ENCODE measurements around the gene OSBPL7. TPM values are rescaled to one million over a fixed set of nuclear protein-coding genes. Genes with fewer than 3 reads are reported as not detected.
A peak's percentile ranks its signal among the peaks of the same experiment; 100 is the strongest.
"Not testable (repeated sequence)": the region's sequence is repeated elsewhere in the genome, so short reads cannot be mapped to it uniquely, and the experiment has no call there.

OSBPL7 gene
- total RNA-seq, 1 donor from 2014 or later, result 39.3 TPM

DNA sequence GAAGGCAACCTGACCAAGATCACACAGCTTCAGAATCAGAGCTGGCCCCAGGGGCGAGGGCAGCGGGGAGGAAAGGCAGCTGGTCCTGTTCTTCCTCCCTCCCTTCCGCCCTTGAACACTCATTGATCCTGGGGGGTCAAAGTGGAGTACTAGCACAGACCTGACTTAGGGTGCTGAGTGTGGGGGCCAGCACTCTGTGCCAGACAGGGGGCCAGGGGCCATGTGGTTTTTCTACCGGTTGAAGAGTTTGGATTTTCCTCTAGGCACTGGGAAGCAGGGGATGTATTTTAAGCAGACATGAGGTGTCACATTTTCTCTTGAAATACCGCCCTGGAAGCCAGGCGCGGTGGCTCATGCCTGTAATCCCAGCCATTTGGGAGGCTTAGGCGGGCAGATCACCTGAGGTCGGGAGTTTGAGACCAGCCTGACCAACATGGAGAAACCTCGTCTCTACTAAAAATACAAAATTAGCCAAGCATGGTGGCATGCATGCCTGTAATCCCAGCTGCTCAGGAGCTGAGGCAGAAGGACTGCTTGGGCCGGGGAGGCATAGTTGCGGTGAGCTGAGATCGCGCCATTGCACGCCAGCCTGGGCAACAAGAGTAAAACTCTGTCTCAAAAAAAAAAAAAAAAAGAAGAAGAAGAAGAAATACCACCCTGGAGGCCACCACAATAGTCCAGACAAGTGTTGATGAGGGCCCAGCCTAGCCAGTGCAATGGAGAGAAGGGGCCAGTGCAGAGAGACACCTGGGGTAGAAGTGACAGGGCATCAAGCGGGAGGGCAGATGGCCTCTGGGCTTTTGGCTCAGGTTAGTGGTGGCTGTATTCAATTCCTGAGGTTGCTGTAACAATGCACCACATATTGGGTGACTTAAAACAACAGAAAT, 15.3 kb downstream of the OSBPL7 start:
- DNase-seq (ENCODE audit: low spot score), result no peak

DNA sequence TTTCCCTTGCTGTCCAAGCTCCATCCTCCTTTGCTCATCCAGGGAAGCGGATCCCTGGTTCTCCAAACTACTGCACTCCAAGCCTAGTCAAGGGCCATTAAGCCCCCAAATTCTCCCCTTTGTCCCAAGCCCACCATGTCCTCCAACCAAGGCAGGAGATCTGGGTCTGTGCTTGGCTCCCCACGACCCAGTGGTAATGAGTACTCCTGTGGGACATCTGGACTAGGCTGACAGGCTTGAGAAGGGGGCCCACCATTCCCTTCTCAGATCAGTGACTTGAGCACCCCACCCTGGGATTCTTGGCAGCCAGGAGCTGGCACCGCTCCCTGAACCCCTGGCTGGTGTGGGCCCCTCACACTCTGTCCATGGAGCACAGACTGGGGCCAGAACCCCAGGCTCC, 17.1 kb downstream of the OSBPL7 start:
- DNase-seq (ENCODE audit: low spot score), result no peak

DNA sequence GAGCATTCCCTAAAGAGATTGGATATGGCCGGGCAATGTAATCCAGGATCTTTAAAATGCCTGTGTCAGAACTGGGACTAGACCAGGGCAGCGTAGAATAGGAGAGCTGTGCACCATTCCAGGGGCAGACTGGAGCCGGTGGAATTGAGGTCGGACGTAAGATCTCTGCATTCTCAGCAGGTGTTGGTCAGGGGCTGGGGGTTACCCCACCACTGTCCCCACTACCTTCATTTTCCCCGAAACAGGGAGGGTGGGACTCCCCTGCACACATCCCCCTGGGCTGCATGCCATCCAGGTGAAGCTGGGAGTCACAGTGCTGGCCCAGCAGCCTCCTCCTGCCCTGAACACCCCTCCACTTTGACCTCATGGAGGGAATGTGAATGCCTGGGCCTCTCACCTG, 17.8 kb downstream of the OSBPL7 start:
- no peak for DNase-seq (ENCODE audit: low spot score)

DNA sequence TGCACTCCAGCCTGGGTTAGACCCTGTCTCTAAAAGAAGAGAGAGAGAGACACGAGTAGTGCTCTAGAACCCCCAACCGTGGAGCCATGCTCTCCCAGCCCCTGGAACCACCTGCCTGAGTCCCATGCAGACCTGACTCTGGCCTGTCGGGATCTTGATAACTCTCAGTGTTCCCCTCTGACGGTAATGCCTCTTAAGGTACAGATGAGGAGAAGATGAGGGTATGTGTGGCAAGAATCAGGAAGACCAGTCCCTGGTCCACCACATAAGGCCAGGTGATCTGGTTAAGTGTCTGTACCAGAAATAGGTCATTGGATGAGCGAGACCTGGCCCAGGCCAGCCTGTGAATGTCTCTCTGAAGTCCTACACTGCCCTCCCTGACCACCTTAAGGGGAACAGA, 18.4 kb downstream of the OSBPL7 start:
- DNase-seq (ENCODE audit: low spot score), result no peak

DNA sequence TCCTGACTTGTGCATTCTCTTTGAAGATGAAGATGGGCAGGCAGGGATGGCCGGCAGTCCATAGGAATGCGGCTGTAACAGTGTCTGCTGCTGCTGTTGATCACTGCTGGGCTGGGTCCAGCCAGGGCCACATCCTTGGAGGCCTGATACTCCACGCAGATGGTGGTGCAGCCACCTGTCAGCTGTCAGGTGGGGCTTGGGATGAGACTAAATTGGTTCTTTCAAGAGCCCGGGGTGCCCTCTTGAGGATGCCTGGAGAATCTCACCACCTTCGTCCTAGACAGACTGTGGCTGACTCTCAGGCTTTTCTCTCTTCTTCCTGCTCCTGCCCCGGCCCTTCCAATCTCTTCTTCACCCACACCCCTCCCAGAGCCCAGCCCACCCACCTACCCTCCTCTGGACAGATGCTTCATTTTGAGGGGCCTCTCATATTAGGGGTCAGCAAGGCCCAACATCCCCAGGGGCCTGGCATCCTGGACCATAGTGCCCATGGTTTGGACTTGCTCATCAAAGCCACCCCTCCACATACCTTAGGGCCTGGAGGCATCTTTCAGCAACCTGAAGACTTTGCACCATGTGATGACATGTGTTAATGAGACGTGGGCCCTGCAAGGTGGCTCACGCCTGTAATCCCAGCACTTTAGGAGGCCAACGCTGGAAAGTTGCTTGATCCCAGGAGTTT, 19.1 kb downstream of the OSBPL7 start:
- no peak for DNase-seq (ENCODE audit: low spot score)

DNA sequence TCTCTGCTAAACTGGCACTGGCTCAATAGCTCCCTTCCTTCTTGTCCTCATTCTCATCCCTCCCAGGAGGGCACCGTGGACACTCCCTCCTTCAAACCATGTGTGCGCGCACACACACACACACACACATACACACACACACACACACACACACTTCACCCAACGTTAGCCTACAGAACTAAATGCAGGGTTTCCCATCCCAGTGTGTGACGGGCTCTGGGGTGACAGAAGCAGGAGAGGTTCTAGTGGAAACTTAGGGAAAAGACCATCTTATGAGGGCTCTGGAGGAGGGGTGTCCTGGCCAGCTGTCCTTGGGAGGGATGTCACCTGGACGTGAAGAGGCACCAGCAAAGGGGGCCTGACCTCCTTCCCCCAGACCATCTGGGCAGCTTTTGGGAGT, 19.7 kb downstream of the OSBPL7 start:
- no peak for DNase-seq (ENCODE audit: low spot score)

DNA sequence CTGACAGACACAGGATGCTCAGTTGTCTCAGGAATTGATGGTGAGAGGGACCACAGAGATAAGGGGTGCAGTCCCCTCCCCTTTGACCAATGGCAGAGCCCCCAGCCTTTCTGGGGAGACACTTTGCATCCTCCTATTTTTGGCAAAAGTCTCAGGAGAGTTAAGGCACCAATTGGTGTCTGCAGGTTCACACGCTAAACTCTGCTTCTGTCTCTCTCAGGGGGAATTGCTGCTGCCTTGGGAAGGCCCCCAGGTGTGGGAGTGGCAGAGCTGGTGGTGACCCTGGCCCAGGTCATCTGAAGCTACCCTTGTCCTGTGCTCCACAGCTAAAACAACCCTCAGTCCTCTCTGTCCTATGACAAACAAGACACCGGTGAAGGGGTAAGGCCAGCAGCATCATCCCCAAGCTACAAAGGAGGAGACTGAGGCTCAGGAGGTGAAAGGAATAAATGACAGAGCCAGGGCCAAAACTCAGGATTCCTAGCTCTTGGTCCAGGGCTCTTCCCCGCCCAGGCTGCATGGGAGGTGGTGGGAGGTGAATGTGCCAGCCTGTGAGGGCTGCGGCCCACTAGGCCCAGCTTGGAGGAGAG, 20.3 kb downstream of the OSBPL7 start:
- DNase-seq (ENCODE audit: low spot score), result no peak

DNA sequence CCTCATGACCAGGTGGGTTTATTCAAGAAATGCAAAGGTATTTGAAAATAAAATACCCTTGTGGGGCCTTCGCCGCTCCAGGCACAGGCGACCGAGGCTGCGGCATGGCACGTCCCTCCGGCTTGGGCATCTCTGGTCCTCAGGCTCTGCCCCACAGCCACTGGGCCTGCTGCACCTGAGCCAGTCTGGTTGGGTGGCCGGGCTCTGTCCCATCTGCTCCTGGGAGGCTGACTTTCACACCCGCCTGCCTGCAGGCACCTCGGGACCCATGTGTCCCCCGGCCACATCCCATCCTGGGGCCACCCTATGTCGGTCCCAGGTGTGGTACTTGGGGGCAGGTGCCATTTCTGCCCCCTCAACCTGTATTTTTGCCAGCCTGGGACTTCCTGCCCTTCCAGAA, 20.9 kb downstream of the OSBPL7 start:
- DNase-seq (ENCODE audit: low spot score), result no peak

DNA sequence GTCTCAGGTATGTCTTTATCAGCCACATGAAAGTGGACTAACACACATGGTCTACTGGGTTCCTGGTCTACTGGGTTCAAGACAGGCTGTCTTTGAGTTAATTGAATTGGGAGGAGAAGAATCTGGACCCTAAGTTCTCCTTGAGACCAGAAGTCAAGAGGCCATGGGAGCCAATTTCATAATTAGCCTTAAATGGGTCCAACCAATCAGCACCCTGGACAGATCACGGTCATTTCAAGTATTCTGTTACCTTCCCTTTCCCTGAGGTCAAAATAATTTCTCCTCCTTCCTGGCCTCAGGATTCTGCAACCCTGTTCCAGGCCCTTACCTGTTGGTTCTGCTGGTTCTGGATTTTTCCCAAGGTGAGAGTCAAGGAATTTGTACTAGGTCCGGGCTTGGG, 23.8 kb downstream of the OSBPL7 start:
- no peak for DNase-seq (ENCODE audit: low spot score)

DNA sequence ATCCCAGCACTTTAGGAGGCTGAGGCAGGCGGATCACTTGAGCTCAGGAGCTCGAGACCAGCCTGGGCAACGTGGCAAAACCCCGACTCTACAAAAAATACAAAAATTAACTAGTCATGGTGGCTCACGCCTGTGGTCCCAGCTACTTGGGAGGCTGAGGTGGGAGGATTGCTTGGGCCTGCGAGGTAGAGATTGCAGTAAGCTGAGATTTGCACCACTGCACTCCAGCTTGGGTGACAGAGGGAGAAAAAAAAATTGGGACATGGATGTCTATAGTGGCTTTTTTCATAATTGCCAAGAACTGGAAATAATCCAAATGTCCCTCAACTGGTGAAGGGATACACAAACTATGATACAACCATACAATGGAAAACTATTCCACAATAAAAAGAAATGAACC, 28.6 kb downstream of the OSBPL7 start:
- DNase-seq (ENCODE audit: low spot score), result no peak

DNA sequence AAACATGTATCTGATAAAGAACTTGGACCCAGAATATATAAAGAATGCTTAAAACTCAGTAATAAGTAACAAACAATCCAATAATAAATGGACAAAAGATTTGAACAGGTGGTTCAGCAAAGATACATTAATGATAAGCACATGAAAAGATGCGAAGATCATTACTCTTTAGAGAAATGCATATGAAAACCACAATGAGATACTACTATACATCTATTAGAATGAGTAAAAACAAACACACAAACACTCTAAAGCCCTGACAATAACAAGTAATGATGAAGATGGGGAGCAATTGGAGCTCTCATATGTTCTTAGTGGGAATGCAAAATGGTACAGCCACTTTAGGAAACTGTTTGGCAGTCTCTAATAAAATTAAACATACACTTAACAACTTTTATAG, 29.1 kb downstream of the OSBPL7 start:
- DNase-seq (ENCODE audit: low spot score), result no peak

DNA sequence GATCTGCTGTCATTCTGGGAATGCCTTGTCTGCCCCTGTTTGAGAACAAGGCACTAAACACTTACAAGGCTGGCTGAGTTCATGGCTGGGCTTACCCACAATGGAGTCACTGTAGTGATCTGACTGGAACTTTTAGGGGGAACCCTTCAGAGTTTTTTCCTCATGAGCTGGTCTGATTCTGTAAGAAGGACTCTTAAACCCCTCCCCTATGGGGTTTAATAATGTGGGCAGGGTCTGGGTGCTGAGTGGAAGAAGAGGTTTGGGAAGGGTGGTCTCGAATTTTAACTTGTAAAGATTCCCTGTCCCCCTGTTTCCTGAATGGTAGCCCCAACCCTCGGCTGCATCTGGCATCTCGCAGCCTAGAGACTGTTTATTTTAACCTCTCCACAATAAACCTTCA, 30.6 kb downstream of the OSBPL7 start:
- no peak for DNase-seq (ENCODE audit: low spot score)

DNA sequence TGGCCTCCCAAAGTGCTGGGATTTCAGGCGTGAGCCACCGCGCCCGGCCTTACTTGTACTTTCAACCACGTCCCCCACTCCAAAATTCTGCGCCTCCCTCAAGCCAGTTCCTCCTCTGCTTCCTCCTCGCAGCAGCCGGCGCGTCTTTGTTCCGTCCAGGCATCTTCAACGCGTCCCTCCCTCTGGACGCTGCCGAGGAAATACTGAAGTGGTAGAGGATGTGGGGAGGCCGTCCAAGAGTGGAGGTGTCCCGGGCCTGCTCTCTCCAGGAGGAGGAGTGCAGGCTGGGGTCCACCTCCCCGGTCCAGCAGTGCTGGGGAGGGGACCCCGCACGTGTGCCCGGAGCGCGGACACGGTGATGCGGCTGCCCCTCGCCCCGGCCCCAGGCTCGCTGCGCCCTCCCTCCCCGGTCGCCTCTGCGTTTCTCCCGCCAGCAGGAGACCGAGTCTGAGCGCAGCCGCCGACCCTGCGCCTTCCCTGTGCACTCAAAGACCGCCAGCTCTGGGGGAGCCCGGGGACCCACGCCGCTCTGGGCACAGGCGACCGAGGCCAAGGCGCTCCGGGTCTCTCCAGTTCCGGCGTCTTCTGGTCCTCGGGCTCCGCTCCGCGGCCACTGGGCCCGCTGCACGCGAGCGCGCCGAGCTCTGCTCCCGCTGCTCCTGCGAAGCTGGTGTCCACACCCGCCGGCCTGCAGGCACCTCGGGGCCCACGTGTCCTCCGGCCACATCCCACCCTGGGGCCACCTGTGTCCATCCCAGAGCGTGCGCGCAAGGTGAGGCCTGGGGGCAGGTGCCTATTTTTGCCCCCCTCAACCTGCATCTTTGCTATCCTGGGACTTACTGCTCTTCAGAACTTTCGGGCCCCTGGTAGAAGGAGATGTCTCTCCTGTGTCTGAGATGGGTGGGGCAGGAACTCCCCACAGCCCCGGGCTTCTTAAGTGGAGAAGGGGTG, 31.7 kb downstream of the OSBPL7 start:
- peak; percentile 38 for DNase-seq (ENCODE audit: low spot score)

DNA sequence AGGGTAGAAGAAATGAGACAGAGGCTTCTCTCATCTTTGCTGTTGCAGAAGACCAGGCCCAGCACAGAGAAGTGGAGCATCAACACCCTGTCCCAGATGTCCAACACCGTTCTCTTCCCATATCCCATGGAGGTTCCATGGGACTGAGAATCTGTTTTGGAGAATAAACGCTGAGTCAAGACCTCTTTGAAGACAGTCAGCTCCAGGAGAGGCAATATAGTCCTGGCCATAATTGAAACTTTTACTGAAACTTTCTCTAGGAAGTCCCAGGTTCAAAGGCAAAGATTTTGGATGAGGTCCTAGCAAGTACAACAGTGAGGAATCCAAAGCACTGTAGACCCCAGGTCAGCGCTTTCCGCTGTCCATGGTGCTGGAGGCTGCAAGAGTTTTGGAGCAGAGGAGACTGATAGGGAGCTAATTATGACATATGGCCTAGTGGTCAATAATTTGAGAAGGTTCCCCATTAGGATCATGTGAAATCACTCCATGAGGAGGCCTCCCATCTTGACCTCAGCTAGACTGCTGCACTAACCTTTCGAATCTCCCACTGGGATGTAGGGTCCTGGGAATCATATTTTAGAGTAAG, 36.0 kb downstream of the OSBPL7 start:
- no peak for DNase-seq (ENCODE audit: low spot score)

DNA sequence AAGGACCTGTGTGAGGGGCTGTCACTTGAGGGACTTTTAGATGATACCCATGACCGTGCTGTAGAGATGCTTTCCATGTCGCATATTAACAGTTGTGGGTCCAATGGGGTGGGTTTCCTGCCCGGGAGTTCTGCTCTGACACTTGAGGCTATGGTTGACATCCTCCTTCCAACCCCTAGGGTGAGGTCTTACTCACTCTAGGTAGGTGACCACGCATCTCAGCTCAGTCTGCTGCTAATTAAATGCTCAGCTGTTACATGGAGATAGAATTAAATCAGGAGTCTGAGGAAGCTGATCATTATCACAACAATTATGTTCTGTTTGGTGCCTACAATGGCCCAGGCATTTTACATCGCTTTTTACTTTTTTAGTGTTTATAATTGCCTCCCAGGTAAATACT, 40.2 kb downstream of the OSBPL7 start:
- no peak for DNase-seq (ENCODE audit: low spot score)

DNA sequence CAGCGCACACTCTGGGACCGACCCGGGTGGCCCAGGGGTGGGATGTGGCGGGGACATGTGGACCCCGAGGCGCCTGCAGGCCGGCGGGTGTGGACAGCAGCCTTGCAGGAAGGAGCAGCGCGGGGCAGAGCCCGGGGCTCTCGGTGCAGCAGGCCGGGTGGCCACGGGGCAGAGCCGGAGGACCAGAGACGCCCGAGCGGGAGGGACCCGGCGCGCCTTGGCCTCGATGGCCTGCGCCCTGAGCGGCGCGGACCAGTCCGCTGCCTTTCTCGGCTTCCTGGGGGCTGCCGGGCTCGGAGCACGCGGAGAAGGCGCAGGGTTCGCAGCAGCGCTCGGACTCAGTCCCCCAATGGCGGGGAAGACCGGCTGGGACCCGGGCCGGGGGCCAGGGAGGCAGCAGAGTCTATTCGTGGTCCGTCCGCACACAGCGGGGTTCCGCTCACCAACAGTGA, 43.4 kb downstream of the OSBPL7 start:
- no peak for DNase-seq (ENCODE audit: low spot score)

DNA sequence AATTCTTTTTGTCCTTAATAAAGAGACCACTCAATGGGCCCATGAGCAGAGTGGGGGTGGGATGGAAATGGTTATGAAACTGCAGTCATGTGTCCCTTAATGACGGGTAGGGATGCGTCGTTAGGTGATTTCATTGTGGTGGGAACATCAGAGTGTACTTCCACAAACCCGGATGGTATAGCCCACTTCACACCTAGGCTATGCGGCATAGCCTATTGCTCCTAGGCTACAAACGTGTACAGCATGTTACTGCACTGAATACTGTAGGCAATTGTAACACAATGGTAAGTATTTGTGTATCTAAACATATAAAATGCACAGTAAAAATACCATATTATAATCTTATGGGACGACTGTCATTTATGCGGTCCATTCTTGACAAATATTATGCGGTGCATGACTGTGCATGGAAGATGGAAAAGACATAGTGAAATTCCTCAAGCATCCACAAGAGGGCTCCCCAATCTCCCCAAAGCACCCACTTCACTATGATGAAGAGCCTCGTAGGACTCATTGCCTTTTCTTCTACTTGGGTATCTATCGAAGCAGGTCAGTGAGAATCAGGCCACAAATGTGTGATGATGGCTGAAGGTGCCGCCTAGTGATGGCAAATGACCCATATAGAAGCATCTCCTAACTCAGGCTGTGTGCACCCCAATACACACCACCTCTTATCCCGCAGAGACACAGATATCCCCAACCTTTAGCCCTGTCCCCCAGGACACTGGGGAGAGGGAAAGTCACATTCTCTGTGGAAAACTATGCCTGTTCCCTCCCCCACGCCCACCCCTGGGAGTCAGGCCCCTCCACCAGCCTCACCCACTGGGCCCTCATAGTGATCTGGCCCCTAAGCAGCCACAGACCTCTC, 45.0 kb downstream of the OSBPL7 start:
- no peak for DNase-seq (ENCODE audit: low spot score)

DNA sequence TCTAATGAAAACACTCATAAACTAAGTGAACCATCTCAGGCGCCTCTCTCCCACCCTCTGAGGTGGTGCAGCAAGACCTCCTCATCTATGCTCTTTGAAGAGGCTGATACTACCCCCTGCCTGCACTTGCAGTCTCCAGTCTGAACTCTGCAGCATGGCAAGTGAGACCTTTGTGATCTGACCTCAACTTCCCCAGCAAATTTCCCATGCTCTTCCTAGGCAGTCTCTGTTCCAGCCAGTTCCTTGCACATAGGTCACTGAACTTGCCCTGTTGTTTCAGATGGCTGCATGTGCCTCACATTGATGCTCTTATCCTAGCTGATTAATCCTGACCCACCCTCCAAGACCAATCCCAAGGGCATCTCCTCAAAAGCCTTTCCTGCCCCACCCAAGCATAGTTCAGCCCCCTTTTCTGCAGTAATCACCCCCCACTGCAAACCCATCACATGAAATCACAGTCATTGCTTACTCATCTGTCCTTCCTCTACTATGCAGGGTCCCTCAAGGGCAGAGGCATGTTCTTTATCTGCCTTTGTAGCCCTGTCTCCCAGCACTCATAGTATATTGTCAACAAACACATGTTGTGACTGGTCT, 46.5 kb downstream of the OSBPL7 start:
- DNase-seq (ENCODE audit: low spot score), result no peak

DNA sequence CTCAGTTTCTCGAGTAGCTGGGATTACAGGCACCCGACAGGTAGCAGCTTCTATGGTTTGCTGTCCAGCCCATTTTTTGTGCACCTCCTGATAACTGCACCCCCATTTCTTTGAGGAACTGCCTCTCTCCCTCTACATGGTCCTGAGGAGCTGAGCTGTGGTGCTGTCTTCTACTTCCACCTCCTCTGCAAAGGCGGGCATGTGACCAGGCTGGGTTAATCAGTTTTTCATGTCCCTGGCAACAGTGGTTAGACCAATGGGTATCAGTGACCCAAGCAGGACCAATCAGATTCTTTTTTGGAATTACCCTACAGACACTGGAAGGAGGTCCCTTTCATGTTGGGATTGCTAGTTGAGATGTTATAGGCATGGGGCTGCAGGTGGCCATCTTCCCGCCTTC, 47.3 kb downstream of the OSBPL7 start:
- DNase-seq (ENCODE audit: low spot score), result no peak

DNA sequence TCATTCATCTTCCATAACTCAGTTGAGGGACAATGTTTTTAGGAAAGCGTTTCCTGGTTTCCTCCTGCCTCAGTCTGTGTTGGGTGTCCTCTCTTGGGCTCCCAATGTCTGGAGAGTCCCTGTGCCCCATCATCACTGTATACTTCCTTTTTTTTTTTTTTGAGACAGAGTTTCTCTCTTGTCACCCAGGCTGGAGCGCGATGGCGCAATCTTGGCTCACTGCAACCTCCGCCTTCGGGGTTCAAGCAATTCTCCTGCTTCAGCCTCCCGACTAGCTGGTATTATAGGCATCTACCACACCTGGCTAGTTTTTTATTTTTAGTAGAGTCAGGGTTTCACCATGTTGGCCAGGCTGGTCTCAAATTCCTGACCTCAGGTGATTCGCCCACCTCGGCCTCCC, 47.9 kb downstream of the OSBPL7 start:
- DNase-seq (ENCODE audit: low spot score), result not testable (repeated sequence)
